ENCODE results near the gene SLC6A18. TPM values are rescaled to one million over a fixed set of nuclear protein-coding genes. Genes with fewer than 3 reads are reported as not detected.

The SLC6A18 gene
- total and polyA plus RNA-seq, 2 of the 13 experiments (the other 11 are each of a cell fraction or from before 2014, with no cell fraction given) = not detected

DNA sequence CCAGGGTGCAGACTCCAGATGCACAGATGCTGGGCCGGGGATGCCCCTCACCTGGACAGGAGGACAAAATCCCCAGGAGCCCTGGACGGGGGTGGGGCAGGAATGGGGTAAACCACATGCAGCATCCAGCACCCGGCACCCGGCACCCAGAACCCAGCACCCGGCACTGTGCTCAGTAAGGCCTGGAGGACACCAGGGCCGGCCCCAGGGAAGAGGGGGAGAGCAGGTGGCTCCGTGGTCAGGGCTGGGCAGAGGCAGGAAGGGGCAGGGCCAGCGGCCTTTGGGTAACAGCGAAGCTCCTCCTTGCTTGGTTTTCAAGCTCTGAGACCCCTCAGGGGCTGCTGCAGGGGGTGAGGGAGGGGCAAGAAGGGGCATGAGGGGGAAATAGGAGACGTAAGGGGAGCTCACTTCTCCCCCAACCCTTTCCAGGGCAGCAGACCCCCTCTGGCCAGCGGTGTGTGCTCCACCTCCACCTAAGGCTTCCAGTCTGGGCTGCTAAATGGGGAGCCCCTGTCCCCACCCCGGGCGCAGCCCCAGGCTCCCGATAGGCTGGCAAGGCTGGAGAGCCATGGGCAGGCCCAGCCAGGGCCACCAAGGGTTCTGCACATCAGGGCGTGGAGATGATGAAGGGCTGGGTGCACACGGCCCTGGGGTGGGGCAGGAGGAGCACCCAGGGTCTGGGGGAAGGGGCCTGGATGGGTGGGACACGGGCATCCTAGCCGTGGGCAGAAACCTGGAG is 41.6 kb upstream of the SLC6A18 start (continued):
- TF ChIP-seq ZNF260 (CRISPR knock-in tag; IDR thresholded peaks at IDR 0.05; ENCODE audit: borderline replicate concordance, low read depth) (no peak), ZNF263 (CRISPR knock-in tag; IDR thresholded peaks at IDR 0.05) (peak; percentile 69), RBFOX2 (IDR thresholded peaks at IDR 0.05; ENCODE audit: low read depth, low read length) (peak; percentile 71), AGO1 (IDR thresholded peaks at IDR 0.05; ENCODE audit: low read depth, low read length, poor library complexity, severe bottlenecking) (peak; percentile 27), ZNF724P (CRISPR knock-in tag; IDR thresholded peaks at IDR 0.05; ENCODE audit: borderline replicate concordance) (no peak), GATAD2A (CRISPR knock-in tag; IDR thresholded peaks at IDR 0.05) (0 out of 2 replicates have a peak, but pooled peaks have one; percentile 9), SRSF9 (IDR thresholded peaks at IDR 0.05; ENCODE audit: borderline replicate concordance, insufficient read depth, low read depth, low read length, poor library complexity, severe bottlenecking) (no peak), HOXA3 (CRISPR knock-in tag; IDR thresholded peaks at IDR 0.05) (0 out of 2 replicates have a peak, but pooled peaks have one; percentile 6)
- TF ChIP-seq, protein P1, sequence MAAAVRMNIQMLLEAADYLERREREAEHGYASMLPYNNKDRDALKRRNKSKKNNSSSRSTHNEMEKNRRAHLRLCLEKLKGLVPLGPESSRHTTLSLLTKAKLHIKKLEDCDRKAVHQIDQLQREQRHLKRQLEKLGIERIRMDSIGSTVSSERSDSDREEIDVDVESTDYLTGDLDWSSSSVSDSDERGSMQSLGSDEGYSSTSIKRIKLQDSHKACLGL (CRISPR knock-in tag; IDR thresholded peaks at IDR 0.05) = 0 out of 2 replicates have a peak, but pooled peaks have one; percentile 40
- TF ChIP-seq, protein P2, sequence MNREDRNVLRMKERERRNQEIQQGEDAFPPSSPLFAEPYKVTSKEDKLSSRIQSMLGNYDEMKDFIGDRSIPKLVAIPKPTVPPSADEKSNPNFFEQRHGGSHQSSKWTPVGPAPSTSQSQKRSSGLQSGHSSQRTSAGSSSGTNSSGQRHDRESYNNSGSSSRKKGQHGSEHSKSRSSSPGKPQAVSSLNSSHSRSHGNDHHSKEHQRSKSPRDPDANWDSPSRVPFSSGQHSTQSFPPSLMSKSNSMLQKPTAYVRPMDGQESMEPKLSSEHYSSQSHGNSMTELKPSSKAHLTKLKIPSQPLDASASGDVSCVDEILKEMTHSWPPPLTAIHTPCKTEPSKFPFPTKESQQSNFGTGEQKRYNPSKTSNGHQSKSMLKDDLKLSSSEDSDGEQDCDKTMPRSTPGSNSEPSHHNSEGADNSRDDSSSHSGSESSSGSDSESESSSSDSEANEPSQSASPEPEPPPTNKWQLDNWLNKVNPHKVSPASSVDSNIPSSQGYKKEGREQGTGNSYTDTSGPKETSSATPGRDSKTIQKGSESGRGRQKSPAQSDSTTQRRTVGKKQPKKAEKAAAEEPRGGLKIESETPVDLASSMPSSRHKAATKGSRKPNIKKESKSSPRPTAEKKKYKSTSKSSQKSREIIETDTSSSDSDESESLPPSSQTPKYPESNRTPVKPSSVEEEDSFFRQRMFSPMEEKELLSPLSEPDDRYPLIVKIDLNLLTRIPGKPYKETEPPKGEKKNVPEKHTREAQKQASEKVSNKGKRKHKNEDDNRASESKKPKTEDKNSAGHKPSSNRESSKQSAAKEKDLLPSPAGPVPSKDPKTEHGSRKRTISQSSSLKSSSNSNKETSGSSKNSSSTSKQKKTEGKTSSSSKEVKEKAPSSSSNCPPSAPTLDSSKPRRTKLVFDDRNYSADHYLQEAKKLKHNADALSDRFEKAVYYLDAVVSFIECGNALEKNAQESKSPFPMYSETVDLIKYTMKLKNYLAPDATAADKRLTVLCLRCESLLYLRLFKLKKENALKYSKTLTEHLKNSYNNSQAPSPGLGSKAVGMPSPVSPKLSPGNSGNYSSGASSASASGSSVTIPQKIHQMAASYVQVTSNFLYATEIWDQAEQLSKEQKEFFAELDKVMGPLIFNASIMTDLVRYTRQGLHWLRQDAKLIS (CRISPR knock-in tag; IDR thresholded peaks at IDR 0.05) = 0 out of 2 replicates have a peak, but pooled peaks have one; percentile 24

All from HepG2 (cell line).